ENCODE measurements around the gene UNC5B.

The UNC5B gene

GRCh38 chr10:71239946-71240795, 27.8 kb downstream of the UNC5B start:
- no peak for DNase-seq

DNA sequence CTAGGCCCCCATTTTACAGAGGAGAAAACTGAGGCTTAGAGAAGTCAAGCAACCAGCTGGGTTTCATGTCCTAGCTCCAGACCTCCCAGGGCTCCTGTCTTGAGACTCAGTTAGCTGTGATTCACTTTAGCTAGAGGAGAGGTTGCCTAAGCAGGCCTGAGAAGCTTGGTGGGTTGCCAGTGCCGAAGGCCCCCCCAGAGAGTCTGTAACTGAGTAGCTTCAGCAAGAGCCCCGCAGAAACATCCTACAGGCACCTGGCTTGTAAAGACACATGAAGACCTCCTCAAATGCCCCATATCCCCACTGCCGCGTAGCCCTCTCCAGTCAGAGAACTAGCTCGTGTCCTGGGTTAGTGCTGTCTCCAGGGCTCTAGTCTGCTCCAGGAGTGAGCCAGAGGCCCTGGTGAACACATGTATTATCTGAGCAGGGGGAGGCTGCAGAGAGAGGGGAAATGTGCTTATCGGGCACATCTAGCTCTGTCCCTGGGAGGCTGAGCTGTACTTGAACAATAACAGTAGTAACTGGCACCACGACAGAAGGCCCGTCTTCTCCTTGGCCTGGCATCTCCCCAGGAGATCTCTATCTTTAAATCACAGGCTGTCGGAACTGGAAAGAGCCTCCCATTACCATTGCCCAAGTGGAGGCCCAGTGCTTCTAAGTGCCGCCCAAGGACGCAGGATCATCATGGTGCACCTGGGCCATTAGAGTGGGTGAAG, 28.9 kb downstream of the UNC5B start:
- no peak for DNase-seq

DNA sequence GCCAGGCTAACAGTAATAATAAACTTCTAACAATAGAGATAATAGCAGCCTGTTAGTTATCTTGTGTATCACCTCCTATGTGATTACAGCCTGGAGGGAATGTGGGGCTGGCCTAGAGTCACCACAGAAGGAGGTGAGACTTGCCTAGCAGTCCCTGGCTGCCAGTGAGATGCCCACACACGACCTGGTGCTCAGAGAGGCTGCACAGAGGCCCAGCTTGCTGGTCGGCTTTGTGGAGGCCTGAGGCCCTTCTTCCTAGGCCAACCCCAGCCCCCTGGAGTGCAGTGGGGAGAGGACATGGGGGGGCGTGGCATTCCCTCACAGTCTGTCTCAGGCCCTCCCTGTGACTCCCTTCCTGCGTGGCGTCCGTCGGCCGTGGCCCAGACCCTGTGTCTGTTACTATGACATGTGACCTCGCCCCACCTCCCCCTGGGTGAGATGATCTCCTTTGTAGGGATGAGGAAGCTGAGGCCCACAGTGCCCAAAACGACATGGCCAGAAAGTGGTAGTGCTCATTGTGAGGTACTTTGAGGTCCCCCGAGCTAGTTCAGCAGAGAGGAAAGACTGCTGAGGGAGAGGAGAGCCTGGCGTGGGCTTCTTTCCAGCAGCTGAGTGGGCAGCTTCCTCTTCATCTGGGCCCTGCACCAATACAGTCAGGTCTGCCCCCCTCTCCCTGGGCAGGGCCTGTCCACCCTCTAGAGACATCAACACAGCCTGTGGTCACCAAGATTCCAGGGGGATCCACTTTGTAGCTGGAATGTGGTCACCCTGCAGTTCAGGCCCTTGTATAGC, 29.7 kb downstream of the UNC5B start:
- no peak for DNase-seq

DNA sequence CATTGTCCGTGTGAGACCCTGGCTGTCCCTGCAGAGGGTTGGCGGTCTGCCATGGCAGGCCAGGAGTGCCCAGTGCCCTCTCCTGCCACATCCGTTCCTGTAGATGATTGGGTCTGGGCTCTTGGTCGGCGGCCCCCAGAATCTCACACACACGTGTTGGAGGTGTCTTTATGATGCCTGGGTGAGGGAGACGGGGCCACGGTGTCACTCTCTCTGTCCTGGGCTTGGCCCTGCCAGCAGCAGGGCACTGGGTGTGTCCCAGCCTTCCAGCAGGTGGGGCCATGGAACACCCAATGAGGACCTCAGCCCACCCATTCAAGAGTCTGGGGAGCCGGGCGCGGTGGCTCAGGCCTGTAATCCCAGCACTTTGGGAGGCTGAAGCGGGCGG, 30.2 kb downstream of the UNC5B start:
- no peak for DNase-seq

DNA sequence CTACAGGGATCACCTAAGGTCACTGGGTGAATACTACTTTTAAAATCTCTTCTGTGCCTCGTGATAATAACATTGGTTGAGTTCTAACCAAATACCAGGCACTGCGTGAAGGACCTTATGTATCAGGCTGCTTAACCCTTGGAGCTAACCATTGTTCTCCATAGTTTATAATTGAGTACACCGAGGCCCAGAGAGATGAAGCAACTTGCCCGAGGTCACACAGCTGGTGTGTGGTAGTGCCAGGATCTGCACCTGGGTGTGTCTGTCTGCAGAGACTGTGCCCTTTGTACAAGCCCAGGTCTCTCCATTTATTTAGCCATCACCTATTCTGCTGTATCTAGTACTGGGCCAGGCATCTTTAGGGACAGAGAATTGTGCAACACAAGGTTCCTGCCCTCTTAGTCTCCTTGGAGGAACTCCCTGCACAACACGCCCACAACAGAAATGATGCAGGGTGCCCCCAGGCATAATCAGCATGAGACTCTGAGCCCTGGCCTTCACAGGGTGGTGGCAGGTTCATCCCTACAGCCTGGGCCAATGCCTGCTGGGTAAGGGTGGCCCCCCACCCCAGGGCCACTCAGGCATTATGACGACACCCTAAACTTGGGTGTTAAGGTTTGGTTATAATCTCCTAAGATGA, 31.5 kb downstream of the UNC5B start:
- no peak for DNase-seq

- no peak for DNase-seq
Observed at GRCh38 chr10:71244431-71245419, 32.4 kb downstream of the UNC5B start.

- no peak for DNase-seq
Observed at GRCh38 chr10:71245420-71246325, 33.3 kb downstream of the UNC5B start.

GRCh38 chr10:71246591-71247413, 34.4 kb downstream of the UNC5B start:
- no peak for DNase-seq

DNA sequence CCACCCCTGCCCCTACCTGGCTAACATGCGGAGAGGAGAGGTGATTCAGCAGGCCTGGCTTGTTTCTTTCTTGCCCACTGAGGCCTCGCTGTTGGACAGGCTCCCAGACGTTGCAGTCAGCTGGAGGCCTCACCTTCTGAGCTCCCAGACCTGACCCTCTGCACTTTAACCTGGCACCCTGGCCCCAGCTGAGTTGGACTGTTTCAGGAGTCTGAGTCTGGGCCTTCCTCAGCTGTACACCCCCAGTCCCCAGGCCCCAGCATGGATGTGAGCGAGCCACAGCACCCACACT, 35.0 kb downstream of the UNC5B start:
- no peak for DNase-seq

DNA sequence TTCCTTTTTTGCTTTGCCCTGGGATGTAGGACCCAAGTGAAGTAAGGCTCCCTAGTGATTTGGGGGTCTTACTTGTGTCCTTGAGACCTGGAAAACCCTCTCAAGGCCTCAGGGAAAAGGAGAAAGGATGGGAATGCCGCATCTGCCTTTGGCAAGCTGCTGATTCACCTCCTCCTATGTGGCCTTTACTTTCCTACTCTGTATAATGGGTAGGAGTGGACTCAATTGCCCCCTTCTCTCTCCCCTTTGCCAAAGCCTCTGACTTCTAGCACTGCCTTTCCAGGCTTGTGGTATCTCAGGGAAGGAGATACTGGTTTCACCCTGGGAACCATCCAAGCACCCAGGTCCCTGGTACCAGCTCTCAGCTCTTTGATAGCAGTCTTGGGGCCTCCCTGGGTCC, 35.4 kb downstream of the UNC5B start:
- no peak for DNase-seq

GRCh38 chr10:71248210-71248609, 35.8 kb downstream of the UNC5B start:
- DNase-seq: no peak

GRCh38 chr10:71249996-71250395, 37.6 kb downstream of the UNC5B start:
- DNase-seq: no peak

- DNase-seq: no peak
Observed at GRCh38 chr10:71250405-71250804, 38.0 kb downstream of the UNC5B start.

- DNase-seq: no peak
Observed at GRCh38 chr10:71250842-71251241, 38.5 kb downstream of the UNC5B start.

DNA sequence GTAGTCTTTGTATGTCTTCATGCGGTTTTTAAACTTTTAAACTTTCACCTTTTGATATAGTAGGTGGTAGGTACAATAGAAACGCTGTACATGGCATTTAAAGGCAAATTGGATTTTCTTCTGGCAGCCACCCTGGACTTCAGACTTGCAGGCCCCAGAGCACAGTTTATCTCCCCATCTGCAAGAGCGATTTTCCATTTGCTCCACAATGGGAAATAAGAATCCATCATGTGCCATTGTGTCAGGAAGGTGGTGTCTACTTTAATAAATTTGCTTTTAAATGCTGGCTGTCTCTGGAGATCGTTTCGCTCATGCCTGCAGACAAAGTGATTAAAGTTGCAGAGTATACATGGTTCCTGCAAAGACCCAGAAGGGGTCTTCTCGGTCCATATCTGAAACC, 38.9 kb downstream of the UNC5B start:
- DNase-seq: no peak

GRCh38 chr10:71252220-71252619, 39.9 kb downstream of the UNC5B start:
- no peak for DNase-seq

DNA sequence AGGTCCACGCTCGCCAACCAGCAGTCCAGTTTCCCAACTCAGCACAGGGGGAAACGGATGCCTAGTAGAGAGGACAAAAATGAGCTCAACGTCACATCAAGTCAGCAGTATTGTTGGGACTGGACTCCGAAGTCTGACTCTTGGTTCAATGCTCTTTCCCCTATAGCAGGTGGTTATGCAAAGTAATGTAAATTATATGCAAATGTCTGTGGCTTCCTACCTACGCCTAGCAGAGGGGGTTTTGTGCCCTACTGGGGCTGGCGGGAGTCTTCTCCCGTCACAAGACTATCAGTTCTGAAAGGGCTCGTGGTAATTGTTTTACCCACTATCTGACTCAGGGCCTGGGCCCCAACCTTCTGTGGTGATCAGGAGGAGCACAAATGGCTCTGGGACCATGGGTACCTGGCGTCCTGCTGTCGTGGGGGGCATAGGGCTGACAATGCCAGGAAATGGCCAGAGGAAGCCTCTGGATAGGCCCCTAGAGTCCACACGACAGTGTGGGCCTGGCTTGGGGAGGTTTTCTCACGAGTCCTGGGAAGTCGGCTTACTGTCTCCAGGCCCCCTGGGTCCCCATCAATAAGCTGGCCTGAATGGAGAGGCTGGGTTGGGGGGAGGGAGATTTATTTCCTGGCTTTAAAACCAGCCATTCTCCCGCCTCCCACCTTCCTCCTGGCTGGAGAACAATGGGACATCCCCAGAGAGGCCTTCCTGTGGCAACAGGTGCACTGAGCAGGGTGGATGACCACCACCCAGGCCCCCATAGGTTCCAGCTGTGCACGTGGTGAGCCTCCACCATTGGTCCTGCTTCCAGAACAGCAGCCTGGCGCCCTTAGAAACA, 41.8 kb downstream of the UNC5B start:
- no peak for DNase-seq

- DNase-seq: no peak
Observed at GRCh38 chr10:71254834-71255549, 42.6 kb downstream of the UNC5B start.

- DNase-seq: no peak
Observed at GRCh38 chr10:71255550-71255807, 43.1 kb downstream of the UNC5B start.

Measured in T-helper 9 cell (primary cell).